ENCODE data around the gene BCAS1. TPM values are rescaled to one million over a fixed set of nuclear protein-coding genes. Genes with fewer than 3 reads are reported as not detected.

BCAS1 gene
- total RNA-seq, 2 experiments from 2014 or later: 0.16 to 0.19 TPM

- ChIA-PET POLR2A (interaction anchor here (0.8 kb wide), 1 partner anchor 8 kb away, joined by 4 read pairs; no protein-coding TSS in a partner anchor), CTCF (ENCODE audit: unreplicated experiment) (no interaction called here)
- no peak for DNase-seq (ENCODE audit: low spot score)
- no peaks in the 10 kb centered on the region for H3K36me3 ChIP-seq (ENCODE audit: insufficient read depth, low read length)
- no peaks in the 10 kb centered on the region for H4K20me1 ChIP-seq (ENCODE audit: insufficient read depth, low read length)
- BruUV-seq (replicated peaks): no TSS peak
- no peaks in the 10 kb centered on the region for H3K4me1 ChIP-seq (ENCODE audit: insufficient read depth, low read length, poor library complexity, severe bottlenecking)
- TF ChIP-seq CTCF (conservative IDR thresholded peaks at IDR 0.05; ENCODE audit: low read length): no peak
- no peak for TF ChIP-seq EZH2phosphoT487 (IDR thresholded peaks at IDR 0.05; ENCODE audit: borderline replicate concordance, low read depth, low read length)
- H3K27ac ChIP-seq (ENCODE audit: low read depth, low read length, poor library complexity, severe bottlenecking): no peak overlapping the region
- no peak overlapping the region for H3K4me3 ChIP-seq (ENCODE audit: low read depth, low read length, poor library complexity, severe bottlenecking)
- no peak overlapping the region for H3K4me2 ChIP-seq (ENCODE audit: low read length)
- H3K79me2 ChIP-seq (ENCODE audit: insufficient read depth, low read depth, low read length): no peaks in the 10 kb centered on the region
- H3K9me3 ChIP-seq (ENCODE audit: low read length): no peaks in the 10 kb centered on the region
- no peaks in the 10 kb centered on the region for H3K9me2 ChIP-seq (ENCODE audit: insufficient read depth, low read length)
- intact Hi-C loops (cut with micrococcal nuclease; ENCODE audit: unreplicated experiment): no loop called here
- H2AFZ ChIP-seq (ENCODE audit: low read length): no peak overlapping the region
These were observed 31.4 kb downstream of the BCAS1 start for GRCh38 chr20:54038961-54039360.

- H3K4me3 ChIP-seq (ENCODE audit: low read depth, low read length, poor library complexity, severe bottlenecking): no peak overlapping the region
- TF ChIP-seq EZH2phosphoT487 (IDR thresholded peaks at IDR 0.05; ENCODE audit: borderline replicate concordance, low read depth, low read length) (no peak), CTCF (conservative IDR thresholded peaks at IDR 0.05; ENCODE audit: low read length) (no peak)
- no peaks in the 10 kb centered on the region for H3K4me1 ChIP-seq (ENCODE audit: insufficient read depth, low read length, poor library complexity, severe bottlenecking)
- H2AFZ ChIP-seq (ENCODE audit: low read length): no peak overlapping the region
- no TSS peak for BruUV-seq (replicated peaks)
- CTCF ChIA-PET (ENCODE audit: unreplicated experiment): no interaction called here
- no peaks in the 10 kb centered on the region for H3K36me3 ChIP-seq (ENCODE audit: insufficient read depth, low read length)
- H3K9me2 ChIP-seq (ENCODE audit: insufficient read depth, low read length): no peaks in the 10 kb centered on the region
- POLR2A ChIA-PET: interaction anchor here (0.8 kb wide), 1 partner anchor 618 kb away, joined by 3 read pairs; no protein-coding TSS in a partner anchor
- no peak overlapping the region for H3K4me2 ChIP-seq (ENCODE audit: low read length)
- no peaks in the 10 kb centered on the region for H3K9me3 ChIP-seq (ENCODE audit: low read length)
- no peak for DNase-seq (ENCODE audit: low spot score)
- no peaks in the 10 kb centered on the region for H3K79me2 ChIP-seq (ENCODE audit: insufficient read depth, low read depth, low read length)
- intact Hi-C loops (cut with micrococcal nuclease; ENCODE audit: unreplicated experiment): no loop called here
- no peak overlapping the region for H3K27ac ChIP-seq (ENCODE audit: low read depth, low read length, poor library complexity, severe bottlenecking)
- no peaks in the 10 kb centered on the region for H4K20me1 ChIP-seq (ENCODE audit: insufficient read depth, low read length)
These were observed 32.9 kb downstream of the BCAS1 start for GRCh38 chr20:54037525-54037924.

GRCh38 chr20:54029643-54030042 is 40.8 kb downstream of the BCAS1 start:
- Histone ChIP-seq H3K9me3 (ENCODE audit: low read length) (no peaks in the 10 kb centered on the region), H3K36me3 (ENCODE audit: insufficient read depth, low read length) (no peaks in the 10 kb centered on the region), H3K9me2 (ENCODE audit: insufficient read depth, low read length) (no peaks in the 10 kb centered on the region), H3K79me2 (ENCODE audit: insufficient read depth, low read depth, low read length) (no peaks in the 10 kb centered on the region), H4K20me1 (ENCODE audit: insufficient read depth, low read length) (no peaks in the 10 kb centered on the region), H3K4me3 (ENCODE audit: low read depth, low read length, poor library complexity, severe bottlenecking) (no peak overlapping the region), H3K27ac (ENCODE audit: low read depth, low read length, poor library complexity, severe bottlenecking) (no peak overlapping the region), H3K4me2 (ENCODE audit: low read length) (no peak overlapping the region), H3K4me1 (ENCODE audit: insufficient read depth, low read length, poor library complexity, severe bottlenecking) (no peaks in the 10 kb centered on the region), H2AFZ (ENCODE audit: low read length) (no peak overlapping the region)
- no peak for TF ChIP-seq CTCF (conservative IDR thresholded peaks at IDR 0.05; ENCODE audit: low read length)
- TF ChIP-seq EZH2phosphoT487 (IDR thresholded peaks at IDR 0.05; ENCODE audit: borderline replicate concordance, low read depth, low read length): no peak
- no TSS peak for BruUV-seq (replicated peaks)
- POLR2A ChIA-PET: no interaction called here
- CTCF ChIA-PET (ENCODE audit: unreplicated experiment): no interaction called here
- intact Hi-C loops (cut with micrococcal nuclease; ENCODE audit: unreplicated experiment): no loop called here
- no peak for DNase-seq (ENCODE audit: low spot score)
